Activated naive CD4-positive, alpha-beta T cell treated with anti-CD3 and anti-CD28 coated beads, Interleukin-2, amount 50 U/mL, for 16 hours (primary cell): ENCODE measurements around the gene OR51B4.
"Not testable (repeated sequence)": the region's sequence is repeated elsewhere in the genome, so short reads cannot be mapped to it uniquely, and the experiment has no call there.

Source experiments
- DNase-seq: peaks from one replicate; pipeline ENCODE4 v3.0.0-alpha.2; 2020

OR51B4 gene, protein sequence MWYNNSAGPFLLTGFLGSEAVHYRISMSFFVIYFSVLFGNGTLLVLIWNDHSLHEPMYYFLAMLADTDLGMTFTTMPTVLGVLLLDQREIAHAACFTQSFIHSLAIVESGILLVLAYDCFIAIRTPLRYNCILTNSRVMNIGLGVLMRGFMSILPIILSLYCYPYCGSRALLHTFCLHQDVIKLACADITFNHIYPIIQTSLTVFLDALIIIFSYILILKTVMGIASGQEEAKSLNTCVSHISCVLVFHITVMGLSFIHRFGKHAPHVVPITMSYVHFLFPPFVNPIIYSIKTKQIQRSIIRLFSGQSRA

DNA sequence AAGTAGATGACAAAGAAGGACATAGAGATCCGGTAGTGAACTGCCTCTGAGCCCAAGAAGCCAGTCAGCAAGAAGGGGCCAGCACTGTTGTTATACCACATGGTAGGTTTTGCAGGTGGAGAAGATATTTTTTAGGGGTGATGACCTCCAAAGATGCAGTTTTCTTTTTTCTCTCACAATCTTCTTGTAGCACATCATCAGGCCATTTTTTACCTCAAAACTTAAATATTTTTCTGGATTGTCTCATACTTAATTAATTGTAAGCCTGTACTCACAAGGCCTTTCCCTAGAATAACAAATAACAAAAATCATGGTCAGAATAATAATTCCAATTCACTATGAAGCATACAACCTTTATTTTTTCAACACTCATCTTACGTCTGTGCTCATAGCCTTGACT, at the start of gene OR51B4:
OR51B4 (minus strand) TSS at position 101 of the 400 bp plus-strand sequence; CDS start at position 101, 0 bp downstream.
- DNase-seq, result no peak

DNA sequence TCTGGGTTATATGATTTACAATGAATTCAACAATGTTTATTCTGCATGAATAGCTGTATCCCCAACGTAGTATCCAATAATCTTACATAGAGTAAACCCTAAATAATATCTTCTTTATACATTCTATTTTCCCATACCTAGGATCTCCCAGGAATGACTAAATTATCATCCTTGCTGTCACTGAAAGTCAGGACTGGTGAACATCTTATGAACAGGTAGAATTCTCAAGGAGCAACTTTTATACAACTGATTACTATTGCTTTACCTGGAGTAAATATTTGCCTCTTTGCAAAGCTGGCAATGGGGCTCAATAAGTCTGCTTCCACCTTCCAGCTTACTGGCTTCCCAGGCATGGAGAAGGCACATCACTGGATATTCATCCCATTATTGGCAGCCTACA, 49.5 kb upstream of the OR51B4 start, which contains the start of gene OR51B6:
OR51B6 (plus strand) TSS at position 301 of the 400 bp plus-strand sequence; CDS start at position 301, 0 bp downstream.
- DNase-seq, result no peak

DNA sequence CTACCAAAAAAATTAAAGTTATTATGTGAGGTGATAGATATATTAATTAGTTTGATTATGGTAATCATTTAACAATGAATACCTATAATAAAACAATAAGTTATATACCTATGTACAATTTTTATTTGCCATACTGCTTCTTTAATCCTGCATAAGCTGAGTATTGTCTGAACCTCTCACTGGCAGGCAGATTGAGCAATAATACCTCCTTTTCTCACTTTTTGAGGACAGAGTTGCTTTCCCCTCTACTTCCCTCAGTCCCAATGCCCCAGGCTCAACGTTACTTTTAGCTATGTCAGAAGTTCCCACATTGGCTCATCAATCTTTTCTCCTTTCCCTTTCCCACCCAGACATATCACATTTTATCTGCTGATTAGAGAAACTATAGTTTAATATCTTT, 47.8 kb upstream of the OR51B4 start:
- no peak for DNase-seq

DNA sequence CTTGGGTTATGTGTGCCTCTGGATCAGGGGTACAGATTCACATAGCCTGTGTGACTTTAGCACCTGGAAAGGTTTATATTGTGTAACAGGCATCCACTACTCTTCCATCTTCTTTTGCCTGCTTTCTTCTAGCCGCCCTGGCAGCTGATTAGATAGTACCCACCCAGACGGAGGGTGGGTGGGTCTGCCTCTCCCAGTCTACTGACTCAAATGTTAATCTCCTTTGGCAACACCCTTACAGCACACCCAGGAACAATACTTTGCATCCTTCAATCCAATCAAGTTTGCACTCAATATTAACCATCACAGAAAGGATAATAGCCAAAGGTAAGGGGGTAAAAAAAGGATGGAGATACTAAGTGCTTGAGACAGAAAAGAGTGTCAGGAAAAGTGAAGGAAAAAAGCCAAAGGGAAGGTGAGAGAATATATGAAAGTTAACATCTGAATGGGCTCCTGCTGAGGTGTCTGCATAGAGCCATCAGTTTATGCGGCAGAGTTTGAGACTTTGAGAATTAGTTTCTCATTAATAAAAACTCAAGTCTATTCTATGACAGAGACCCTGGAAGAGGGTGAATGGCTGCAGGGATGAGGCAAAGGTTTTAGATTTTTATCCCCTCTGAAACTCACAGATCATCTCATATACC, 46.9 kb upstream of the OR51B4 start:
- no peak for DNase-seq

DNA sequence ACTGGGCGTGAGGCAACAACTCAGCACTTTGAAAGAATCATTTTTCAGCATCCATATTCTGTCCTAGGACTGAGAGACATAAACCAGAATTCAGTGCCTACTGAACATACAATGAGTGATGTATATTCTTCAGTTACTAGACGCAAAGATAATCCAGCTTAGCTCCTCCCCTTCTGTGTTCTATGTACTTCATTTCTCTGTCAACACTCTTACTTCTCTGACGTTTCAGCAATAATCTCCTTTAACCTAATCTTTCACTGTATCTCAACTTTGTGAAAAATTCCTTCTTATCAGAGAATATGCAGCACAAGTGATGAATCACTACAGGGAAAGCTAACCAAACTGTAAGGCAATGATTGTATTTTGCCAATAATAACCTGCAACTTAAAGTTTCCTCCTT, 44.1 kb upstream of the OR51B4 start:
- DNase-seq, result no peak

DNA sequence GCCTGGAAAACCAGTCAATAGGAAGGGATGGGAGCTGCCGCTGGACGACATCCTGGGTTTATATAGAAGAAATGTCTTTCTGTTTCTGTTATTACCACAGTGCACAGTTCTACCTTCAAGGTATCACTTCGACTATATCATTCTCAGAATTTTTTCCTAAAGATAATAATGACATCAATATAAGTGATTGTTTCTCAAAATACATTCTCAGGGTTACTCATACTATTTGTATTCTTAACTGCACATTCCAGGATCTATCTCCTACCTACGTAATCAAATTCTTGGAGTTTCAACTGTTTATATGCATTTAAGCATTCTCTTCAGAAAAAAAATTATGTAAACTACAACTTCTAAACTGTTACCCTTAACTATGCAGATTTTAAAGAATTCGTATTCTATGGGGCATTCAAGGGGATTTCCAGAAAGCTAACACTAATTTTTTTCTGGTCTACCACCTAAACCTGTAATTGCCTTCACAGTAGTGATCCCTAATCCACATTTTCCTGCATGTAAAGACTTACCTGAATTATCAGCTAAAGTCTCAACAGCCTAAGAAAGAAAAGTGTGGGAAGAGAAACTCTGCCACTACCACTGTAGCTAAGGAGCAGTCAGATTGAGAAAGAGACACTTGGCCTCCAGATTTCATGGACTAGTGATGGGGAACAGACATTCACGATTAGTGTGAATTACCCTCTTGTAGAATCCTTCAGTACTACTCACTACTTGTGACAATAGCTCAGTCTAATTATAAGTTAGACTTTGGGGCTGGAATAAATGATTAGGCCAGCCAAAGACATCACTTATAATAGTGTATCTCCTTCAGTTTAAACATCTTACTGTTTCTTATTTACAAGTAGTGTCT, 42.0 kb upstream of the OR51B4 start, which contains the start of gene OR51B5:
OR51B5 (minus strand) TSS at position 51 of the 862 bp plus-strand sequence; CDS start at position 51, 0 bp downstream.
- no peak for DNase-seq

DNA sequence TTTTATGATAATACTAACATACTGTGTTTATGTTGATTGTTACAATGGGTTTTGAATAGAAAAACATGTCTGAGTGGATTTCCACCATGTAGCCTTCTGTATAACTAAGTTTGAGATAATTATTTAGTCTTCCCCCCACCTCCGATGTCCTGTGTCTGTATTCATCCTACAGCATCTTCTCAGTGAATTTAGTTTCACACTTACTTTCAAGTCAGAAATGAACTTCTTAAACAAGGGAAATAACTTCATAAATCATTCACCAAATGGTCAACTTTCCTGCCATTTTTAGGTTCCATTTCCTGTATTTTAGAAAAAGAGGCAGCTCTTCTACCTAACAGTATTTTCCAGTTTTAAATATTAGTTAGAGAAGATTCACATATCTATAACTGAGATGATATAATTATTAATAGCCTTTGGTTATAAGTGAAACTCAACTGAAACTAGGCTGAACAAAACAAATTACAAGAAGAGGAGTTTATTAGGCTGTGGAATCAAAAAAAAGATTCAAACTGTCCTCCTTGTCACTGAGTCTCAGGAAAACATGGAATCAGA, 38.1 kb upstream of the OR51B4 start:
- DNase-seq, result no peak

DNA sequence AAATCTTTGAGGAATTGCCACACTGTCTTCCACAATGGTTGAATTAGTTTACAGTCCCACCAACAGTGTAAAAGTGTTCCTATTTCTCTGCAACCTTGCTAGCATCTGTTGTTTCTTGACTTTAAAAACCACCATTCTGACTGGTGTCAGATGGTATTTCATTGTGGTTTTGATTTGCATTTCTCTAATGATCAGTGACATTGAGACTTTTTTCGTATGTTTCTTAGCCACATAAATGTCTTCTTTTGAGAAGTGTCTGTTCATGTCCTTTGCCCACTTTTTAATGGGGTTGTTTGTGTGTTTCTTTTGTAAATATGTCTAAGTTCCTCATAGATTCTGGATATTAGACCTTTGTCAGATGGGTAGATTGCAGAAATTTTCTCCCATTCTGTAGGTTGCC, 35.5 kb upstream of the OR51B4 start:
- DNase-seq, result not testable (repeated sequence)

DNA sequence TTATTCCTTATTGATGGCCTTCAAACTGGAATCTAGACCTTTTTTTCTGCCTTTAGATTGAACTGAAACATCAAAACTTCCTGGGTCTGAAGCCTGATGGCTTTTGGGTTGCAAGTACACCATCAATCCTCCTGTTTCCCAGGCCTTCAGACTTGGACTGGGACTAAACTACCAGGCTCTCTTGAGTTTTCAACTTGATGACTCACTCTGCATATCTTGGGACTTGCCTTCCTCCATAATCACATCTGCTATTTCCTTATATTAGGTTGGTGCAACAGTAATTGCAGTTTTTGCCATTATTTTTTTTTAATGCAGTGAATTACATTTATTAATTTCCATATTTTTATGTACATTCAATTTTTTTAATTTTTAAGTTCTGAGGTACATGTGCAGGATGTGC, 34.6 kb upstream of the OR51B4 start:
- DNase-seq, result no peak

DNA sequence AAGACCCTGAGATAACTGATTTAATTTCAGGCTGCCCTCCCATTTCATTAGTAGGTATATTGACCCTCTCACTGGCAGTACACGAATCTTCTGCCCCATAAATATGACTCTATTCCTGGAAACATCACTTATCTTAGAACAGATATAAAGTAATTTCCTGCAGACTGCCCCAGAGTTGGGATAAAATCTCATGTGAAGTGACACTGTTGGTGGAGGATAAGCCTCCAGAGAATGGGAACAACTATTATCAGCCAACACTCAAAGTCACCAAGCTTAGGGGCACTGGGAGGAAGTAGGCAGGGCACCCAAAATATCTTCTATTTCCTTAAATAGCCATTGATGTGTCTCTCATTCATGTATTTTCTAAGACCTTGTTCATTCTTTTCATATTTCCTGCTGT, 33.4 kb upstream of the OR51B4 start:
- DNase-seq, result no peak

DNA sequence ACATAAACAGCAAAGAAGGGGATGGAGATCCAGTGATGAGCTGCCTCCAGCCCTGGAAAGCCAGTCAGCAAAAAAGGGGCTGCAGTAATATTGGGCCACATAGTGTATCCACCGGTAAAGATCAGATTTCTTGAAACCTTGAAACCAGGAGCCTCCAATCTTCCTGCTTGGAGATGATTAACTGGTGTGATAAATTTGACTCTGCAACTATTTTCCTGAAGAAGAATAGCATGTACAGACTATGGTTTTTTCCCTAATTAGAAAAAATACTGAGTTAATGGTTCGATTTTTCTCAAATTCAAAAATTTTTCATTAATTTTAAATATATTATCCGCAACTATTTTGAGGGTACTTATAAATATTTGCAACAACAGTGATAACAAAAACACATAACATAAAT, 22.5 kb upstream of the OR51B4 start, which contains the start of gene OR51B2:
OR51B2 (minus strand) TSS at position 101 of the 400 bp plus-strand sequence; CDS start at position 101, 0 bp downstream.
- DNase-seq, result no peak

DNA sequence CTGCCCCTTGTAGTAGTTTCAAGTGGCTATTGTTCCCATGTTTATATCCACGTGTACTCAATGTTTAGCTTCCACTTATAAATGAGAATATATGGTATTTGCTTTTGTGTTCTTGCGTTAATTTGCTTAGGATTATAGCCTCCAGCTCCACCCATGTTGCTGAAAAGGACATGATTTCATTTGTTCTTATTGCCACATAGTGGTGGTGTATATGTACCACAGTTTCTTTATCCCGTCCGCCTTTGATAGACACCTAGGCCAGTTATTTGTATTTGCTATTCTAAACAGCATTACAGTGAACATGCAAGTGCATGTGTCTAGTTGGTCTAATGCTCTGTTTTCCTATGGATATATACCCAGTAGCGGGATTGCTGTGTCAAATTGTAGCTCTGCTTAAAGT, 15.5 kb upstream of the OR51B4 start:
- no peak for DNase-seq

DNA sequence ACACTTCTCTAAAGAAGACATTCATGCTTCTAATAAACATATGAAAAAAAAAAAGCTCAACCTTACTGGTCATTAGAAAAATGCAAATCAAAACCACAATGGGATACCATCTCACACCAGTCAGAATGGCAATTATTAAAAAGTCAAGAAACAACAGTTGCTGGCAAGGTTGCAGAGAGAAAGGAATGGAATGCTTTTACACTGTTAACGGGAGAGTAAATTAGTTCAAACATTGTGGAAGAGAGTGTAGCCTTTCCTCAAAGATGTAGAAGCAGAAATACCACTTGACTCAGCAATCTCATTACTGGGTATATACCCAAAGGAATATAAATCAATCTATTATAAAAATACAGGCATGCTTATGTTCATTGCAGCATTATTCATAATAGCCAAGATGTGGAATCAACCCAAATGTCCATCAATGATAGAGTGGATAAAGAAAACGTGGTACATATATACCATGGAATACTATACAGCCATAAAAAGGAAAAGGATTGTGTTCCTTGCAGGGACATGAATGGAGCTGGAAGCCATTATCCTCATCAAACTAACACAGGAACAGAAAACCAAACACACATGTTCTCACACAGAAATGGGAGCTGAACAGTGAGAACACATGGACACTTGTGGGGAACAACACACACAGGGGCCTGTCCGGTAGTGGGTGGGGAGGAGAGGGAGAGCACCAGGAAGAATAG, 11.7 kb upstream of the OR51B4 start:
- DNase-seq, result not testable (repeated sequence)

DNA sequence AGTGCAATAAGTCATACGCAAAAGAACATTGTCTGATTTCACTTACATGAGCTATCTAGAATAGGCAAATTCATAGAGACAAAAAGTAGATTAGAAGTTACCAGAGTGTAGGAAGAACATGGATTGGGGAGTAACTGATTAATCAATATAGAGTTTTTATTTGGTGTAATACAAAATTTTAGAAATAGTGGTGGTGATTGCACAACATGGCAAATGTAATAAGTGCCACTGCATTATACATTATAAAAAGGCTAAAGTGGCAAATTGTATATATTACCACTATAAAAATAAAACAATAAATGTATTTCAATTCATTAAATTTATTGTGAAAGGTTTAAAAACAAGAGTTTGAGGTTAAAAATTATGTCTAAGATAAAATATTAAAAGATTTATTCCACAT, 8.7 kb upstream of the OR51B4 start:
- DNase-seq, result no peak

DNA sequence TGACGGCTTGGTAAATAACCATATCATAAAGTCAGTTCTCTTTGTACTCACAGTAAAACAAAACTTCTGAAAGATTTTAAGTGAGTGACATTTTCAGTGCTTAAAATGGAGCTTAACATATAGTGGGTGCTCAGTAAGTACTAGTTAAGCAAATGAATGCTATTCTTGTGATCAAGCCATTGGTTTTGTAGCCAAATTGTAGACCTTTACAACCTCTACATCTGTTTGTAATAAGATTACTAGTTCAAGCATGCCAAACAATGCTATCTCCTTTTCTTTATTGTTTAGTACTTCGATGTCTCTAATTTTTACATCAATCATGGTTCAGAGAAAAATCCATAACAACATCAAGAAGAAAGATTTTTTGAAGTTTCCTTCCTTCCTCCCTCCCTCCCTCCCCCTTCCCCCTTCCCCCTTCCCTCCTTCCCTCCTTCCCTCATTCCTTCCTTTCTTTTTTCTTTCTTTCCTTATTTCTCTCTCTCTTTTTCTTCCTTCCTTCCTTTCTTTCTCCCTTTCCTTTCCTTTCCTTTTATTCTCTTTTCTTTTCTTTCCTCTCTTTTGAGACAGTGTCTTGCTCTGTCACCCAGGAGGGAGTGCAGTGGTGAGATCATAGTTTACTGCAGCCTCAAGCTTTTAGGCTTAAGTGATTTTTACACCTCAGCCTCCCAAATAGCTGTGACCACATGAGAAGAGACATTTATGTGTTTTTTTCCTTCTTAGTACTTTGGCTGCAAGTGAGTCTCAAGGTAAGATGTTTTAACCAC, 5.7 kb upstream of the OR51B4 start:
- no peak for DNase-seq

DNA sequence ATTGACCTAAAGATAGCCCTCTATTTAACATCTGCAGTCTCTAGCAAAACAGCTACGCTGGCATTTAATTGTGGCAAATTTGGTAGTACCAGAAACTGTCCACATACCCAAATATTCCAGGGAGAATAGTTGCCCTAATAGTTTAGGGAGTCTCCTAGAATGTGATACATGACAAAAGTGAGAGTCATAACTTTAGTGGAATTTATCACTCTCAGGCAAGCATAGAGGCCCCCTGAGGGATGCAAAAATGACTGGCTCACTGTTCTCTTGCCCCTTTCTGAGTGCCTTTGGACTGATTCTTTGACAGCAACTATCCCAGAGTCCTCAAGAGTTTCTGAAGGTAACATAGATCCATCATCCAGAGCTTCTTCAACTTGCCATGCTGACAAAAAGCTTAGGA, 2.3 kb upstream of the OR51B4 start:
- no peak for DNase-seq

DNA sequence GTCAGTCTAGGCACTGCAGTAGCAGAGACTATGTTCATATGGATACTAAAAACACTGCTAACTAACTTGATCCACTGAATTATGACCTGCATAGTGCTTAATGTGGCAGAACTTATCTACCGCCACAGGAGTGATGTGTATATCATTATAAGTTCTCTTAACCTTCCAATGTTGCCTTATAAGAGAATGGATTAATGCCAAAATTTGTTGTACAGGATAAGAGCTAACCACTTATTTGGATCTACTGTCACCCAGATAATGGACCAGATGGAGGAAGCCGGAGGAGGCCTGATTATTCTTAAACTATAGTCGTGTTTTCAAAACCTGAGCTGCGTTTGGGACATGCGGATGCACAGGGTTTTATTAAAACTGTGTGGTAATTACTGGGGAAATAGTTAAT, 1.9 kb upstream of the OR51B4 start:
- no peak for DNase-seq

DNA sequence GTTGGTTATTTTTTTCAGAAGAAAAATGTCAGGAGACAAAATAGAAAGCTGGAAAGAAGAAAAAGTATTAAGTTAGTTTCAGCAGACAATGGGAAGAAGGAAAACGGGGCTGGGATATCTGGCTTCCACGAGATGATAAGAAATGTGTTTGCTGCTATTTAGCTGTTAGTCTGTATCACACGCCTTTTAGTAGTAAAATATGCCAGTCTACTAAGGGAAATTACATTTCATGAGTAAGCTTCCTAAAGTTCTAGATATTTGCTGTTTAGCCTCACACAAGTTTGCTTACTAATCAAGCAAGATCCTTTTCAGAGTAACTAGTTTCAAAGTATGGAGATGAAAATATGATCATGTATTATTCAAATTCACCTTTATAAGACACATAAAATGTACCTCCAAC, 1.5 kb downstream of the OR51B4 start:
- DNase-seq, result no peak

DNA sequence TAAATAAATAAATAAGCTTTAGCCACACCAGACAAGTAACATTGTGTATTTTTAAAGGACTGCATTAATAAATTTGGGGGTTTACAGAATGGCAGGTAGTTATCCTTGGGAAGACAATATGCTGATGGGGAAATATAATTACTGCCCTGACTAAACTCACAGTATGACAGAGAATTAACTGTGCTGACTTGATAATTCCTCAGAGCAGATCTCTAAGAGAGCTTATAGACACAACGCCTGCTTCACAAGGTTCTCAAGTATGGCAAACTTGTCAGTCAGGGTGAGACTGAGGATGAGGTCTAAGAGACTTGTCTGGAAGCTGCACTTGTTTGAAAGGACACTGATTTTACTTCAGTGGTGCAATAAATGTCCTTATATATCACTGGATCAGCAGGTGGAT, 3.3 kb downstream of the OR51B4 start:
- no peak for DNase-seq

DNA sequence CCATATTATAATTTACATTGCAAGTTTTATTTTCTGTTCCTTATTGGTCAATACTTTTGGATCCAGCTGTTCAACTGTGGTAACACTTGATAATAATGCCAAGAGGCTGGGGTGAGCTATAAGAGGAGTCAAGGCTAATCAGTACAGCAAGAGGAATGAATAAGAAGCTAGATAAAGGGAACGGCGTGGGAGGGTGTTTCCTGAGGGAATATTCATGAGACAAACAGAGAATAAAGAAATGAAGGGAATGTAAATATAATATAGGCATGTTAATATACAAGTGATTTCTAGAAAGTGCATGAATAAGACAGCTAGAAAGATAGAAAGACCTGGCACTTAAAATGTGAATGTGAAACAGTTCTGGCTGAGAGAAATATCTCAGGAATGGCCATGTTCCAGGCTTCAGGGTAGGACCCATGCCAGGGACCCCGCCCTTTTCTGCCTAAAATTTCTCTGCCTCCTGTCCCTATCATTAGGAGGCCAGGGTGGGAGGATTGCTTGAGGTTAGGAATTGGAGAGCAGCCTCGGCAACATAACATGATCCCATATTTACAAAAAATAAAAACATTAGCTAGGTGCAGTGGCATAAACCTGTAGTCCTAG, 3.9 kb downstream of the OR51B4 start:
- no peak for DNase-seq

DNA sequence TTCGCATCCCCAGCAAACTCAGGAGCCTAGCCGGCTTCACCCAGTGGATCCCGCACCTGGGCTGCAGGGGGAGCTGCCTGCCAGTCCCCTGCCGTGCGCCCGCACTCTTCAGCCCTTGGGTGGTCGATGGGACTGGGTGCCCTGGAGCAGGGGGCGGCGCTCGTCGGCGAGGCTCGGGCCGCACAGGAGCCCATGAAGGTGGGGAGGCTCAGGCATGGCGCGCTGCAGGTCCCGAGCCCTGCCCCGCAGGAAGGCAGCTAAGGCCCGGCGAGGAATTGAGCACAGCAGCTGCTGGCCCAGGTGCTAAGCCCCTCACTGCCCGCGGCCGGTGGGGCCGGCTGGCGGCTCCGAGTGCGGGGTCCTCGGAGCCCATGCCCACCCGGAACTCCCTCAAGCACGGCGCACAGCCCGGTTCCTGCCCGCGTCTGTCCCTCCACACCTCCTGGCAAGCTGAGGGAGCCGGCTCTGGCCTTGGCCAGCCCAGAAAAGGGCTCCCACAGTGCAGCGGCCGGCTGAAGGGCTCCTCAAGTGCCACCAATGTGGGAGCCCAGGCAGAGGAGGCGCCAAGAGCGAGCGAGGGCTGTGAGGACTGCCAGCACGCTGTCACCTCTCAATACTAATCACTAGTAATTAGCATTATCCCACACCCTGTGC, 7.3 kb downstream of the OR51B4 start:
- not testable (repeated sequence) for DNase-seq
